ENCODE data around the gene MEGF6.
"Not testable (repeated sequence)": the region's sequence is repeated elsewhere in the genome, so short reads cannot be mapped to it uniquely, and the experiment has no call there.

MEGF6 gene

GRCh38 chr1:3577300-3577699 lies 34.0 kb downstream of the MEGF6 start:
- H3K36me3 ChIP-seq (replicated peaks; ENCODE audit: low read depth, low read length), result no peaks in the 10 kb centered on the region
- no peak overlapping the region for H2AFZ ChIP-seq (ENCODE audit: low read depth, low read length)
- H3K9me3 ChIP-seq (ENCODE audit: insufficient read depth, low read length), result no peaks in the 10 kb centered on the region
- H3K27me3 ChIP-seq (ENCODE audit: low read depth, low read length), result no peaks in the 10 kb centered on the region
- no peaks in the 10 kb centered on the region for H3K79me2 ChIP-seq (ENCODE audit: low read length)
- H3K4me2 ChIP-seq (ENCODE audit: low read length), result no peak overlapping the region
- no peak for TF ChIP-seq CTCF (IDR thresholded peaks at IDR 0.05; ENCODE audit: low read depth, low read length)
- no peak for TF ChIP-seq EZH2phosphoT487 (IDR thresholded peaks at IDR 0.05; ENCODE audit: low read depth)
- H3K4me3 ChIP-seq (ENCODE audit: low read length), result no peak overlapping the region
- H3K4me1 ChIP-seq (ENCODE audit: low read length), result no peaks in the 10 kb centered on the region
- no peak overlapping the region for H3K27ac ChIP-seq (ENCODE audit: low read length)
- H3K9ac ChIP-seq (ENCODE audit: low read length), result no peak overlapping the region
- no peaks in the 10 kb centered on the region for H4K20me1 ChIP-seq (ENCODE audit: insufficient read depth, low read length)

- no peaks in the 10 kb centered on the region for H3K4me1 ChIP-seq (ENCODE audit: low read length)
- H3K79me2 ChIP-seq (ENCODE audit: low read length), result no peaks in the 10 kb centered on the region
- H3K9ac ChIP-seq (ENCODE audit: low read length), result no peak overlapping the region
- H3K9me3 ChIP-seq (ENCODE audit: insufficient read depth, low read length), result no peaks in the 10 kb centered on the region
- no peak overlapping the region for H2AFZ ChIP-seq (ENCODE audit: low read depth, low read length)
- TF ChIP-seq CTCF (IDR thresholded peaks at IDR 0.05; ENCODE audit: low read depth, low read length) (no peak), EZH2phosphoT487 (IDR thresholded peaks at IDR 0.05; ENCODE audit: low read depth) (no peak)
- no peaks in the 10 kb centered on the region for H3K27me3 ChIP-seq (ENCODE audit: low read depth, low read length)
- H3K4me2 ChIP-seq (ENCODE audit: low read length), result no peak overlapping the region
- no peak overlapping the region for H3K27ac ChIP-seq (ENCODE audit: low read length)
- H3K36me3 ChIP-seq (replicated peaks; ENCODE audit: low read depth, low read length), result no peaks in the 10 kb centered on the region
- H4K20me1 ChIP-seq (ENCODE audit: insufficient read depth, low read length), result no peaks in the 10 kb centered on the region
- H3K4me3 ChIP-seq (ENCODE audit: low read length), result no peak overlapping the region
These were observed 35.3 kb downstream of the MEGF6 start for GRCh38 chr1:3575993-3576392.

GRCh38 chr1:3575515-3575914 lies 35.8 kb downstream of the MEGF6 start:
- not testable (repeated sequence) for H2AFZ ChIP-seq (ENCODE audit: low read depth, low read length); H3K9ac ChIP-seq (ENCODE audit: low read length); H3K9me3 ChIP-seq (ENCODE audit: insufficient read depth, low read length); H3K27me3 ChIP-seq (ENCODE audit: low read depth, low read length); H3K4me1 ChIP-seq (ENCODE audit: low read length); H3K36me3 ChIP-seq (replicated peaks; ENCODE audit: low read depth, low read length); H3K79me2 ChIP-seq (ENCODE audit: low read length); H3K4me3 ChIP-seq (ENCODE audit: low read length); H3K4me2 ChIP-seq (ENCODE audit: low read length); H4K20me1 ChIP-seq (ENCODE audit: insufficient read depth, low read length); H3K27ac ChIP-seq (ENCODE audit: low read length)

- Histone ChIP-seq H3K9me3 (ENCODE audit: insufficient read depth, low read length) (no peaks in the 10 kb centered on the region), H3K79me2 (ENCODE audit: low read length) (no peaks in the 10 kb centered on the region), H3K4me3 (ENCODE audit: low read length) (no peak overlapping the region), H3K36me3 (replicated peaks; ENCODE audit: low read depth, low read length) (no peaks in the 10 kb centered on the region), H3K4me1 (ENCODE audit: low read length) (no peaks in the 10 kb centered on the region), H3K9ac (ENCODE audit: low read length) (no peak overlapping the region), H3K27me3 (ENCODE audit: low read depth, low read length) (no peaks in the 10 kb centered on the region), H3K27ac (ENCODE audit: low read length) (no peak overlapping the region), H4K20me1 (ENCODE audit: insufficient read depth, low read length) (no peaks in the 10 kb centered on the region), H2AFZ (ENCODE audit: low read depth, low read length) (no peak overlapping the region), H3K4me2 (ENCODE audit: low read length) (no peak overlapping the region)
- TF ChIP-seq EZH2phosphoT487 (IDR thresholded peaks at IDR 0.05; ENCODE audit: low read depth) (no peak), CTCF (IDR thresholded peaks at IDR 0.05; ENCODE audit: low read depth, low read length) (no peak)
These were observed 37.8 kb downstream of the MEGF6 start for GRCh38 chr1:3573500-3573899.

GRCh38 chr1:3572638-3573037 lies 38.7 kb downstream of the MEGF6 start:
- H3K4me3 ChIP-seq (ENCODE audit: low read length); H3K9me3 ChIP-seq (ENCODE audit: insufficient read depth, low read length); H4K20me1 ChIP-seq (ENCODE audit: insufficient read depth, low read length); H3K4me2 ChIP-seq (ENCODE audit: low read length); H3K4me1 ChIP-seq (ENCODE audit: low read length); H2AFZ ChIP-seq (ENCODE audit: low read depth, low read length); H3K9ac ChIP-seq (ENCODE audit: low read length); H3K79me2 ChIP-seq (ENCODE audit: low read length); H3K27ac ChIP-seq (ENCODE audit: low read length); H3K36me3 ChIP-seq (replicated peaks; ENCODE audit: low read depth, low read length); H3K27me3 ChIP-seq (ENCODE audit: low read depth, low read length): not testable (repeated sequence)

Measured in OCI-LY3 (cell line).